ENCODE results near the gene GBP6.
"Not testable (repeated sequence)": the region's sequence is repeated elsewhere in the genome, so short reads cannot be mapped to it uniquely, and the experiment has no call there.

Gene GBP6

GRCh38 chr1:89369331-89369730, 5.5 kb downstream of the GBP6 start:
- no peak for DNase-seq (ENCODE audit: low read depth)

GRCh38 chr1:89373810-89374209, 10.0 kb downstream of the GBP6 start:
- DNase-seq (ENCODE audit: low read depth), result not testable (repeated sequence)

DNA sequence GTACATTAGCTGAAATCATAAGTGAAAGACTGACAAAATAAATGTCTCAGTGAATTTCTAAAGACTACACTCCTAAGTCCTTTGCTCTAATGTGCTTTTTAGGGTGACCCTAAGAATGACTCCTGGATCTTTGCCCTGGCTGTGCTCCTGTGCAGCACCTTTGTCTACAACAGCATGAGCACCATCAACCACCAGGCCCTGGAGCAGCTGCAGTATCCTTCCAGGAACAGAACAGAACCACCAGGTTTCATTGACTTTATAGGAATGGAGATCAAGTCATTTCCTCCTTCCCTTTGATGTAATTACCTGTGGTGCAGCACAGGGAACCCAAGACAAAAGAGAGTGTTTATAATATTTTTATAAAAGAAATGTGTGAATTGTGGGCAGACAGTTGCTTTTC, 14.1 kb downstream of the GBP6 start:
- no peak for DNase-seq (ENCODE audit: low read depth)

DNA sequence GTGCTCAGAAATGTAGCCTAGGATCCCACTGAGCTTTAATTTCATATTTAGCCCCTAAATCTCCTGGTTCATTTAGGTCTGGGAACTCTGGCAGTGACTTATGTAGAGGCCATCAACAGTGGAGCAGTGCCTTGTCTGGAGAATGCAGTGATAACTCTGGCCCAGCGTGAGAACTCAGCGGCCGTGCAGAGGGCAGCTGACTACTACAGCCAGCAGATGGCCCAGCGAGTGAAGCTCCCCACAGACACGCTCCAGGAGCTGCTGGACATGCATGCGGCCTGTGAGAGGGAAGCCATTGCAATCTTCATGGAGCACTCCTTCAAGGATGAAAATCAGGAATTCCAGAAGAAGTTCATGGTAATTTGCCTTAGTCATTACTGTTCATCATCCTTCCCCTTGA, 17.8 kb downstream of the GBP6 start:
- no peak for DNase-seq (ENCODE audit: low read depth)

DNA sequence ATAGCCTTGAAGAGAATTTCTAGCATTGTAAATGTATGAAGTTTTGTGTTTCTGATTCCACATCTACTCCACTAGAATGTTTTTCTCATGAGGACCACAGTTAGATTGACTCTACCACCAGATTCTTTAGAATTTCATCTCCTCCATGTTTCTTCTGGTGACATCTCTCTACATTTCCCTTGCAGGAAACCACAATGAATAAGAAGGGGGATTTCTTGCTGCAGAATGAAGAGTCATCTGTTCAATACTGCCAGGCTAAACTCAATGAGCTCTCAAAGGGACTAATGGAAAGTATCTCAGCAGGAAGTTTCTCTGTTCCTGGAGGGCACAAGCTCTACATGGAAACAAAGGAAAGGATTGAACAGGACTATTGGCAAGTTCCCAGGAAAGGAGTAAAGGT, 18.6 kb downstream of the GBP6 start:
- no peak for DNase-seq (ENCODE audit: low read depth)

GRCh38 chr1:89383185-89383584, 19.3 kb downstream of the GBP6 start:
- DNase-seq (ENCODE audit: low read depth), result no peak

GRCh38 chr1:89390707-89391106, 26.8 kb downstream of the GBP6 start:
- no peak for DNase-seq (ENCODE audit: low read depth)

DNA sequence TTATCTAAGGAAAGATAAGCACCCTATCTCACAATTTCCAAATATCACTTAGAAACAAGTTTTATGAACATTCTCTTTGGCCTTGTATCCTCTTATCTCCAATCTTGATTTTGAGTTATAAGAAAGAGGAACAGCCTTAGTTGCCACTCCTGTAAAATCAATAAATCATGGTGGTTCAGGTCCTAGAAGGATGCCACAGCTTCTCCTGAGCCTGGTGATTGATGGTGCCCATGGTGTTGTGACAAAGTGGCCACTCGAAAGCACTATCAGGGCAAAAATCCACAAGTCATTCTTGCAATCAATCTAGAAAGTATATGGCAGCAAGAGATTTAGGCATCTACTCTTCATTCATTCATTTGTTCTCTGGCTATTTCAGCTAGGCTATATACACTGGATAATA, 27.8 kb downstream of the GBP6 start:
- DNase-seq (ENCODE audit: low read depth), result no peak

DNA sequence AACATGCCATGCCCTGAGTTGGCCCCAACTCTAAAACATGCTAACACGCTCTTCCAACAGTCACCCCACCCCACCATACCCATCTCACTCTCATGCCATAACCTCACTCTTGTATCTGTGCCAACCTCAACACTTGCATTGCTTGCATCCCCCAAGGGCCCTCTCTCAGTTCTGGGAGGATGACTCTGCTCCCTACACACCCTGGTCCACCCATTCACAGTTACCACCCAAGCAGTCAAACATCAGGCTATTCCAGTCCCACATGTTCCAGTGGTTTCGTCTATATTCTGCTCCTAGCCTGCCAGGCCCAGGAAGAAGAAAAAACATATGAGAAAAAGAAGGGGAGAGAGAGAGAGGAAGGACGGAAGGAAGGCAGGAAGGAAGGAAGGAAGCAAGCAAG, 31.0 kb downstream of the GBP6 start:
- DNase-seq (ENCODE audit: low read depth), result no peak

DNA sequence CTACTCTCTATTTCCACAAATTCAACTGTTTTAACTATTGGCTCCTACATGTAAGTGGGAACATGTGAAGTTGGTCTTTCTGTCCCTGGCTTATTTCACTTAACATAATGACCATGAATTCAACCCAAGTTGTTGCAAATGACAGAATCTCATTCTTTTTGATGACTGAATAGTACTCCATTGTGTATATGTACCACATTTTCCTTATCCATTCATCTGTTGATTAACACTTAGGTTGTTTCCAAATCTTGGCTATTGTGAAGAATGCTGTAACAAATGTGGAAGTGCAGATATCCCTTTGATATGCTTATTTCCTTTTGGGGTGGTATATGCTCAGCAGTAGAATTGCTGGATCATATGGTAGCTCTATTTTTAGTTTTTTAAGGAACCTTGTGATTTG, 33.0 kb downstream of the GBP6 start:
- no peak for DNase-seq (ENCODE audit: low read depth)

- DNase-seq (ENCODE audit: low read depth), result no peak
Observed at GRCh38 chr1:89405275-89405929, 41.5 kb downstream of the GBP6 start.

DNA sequence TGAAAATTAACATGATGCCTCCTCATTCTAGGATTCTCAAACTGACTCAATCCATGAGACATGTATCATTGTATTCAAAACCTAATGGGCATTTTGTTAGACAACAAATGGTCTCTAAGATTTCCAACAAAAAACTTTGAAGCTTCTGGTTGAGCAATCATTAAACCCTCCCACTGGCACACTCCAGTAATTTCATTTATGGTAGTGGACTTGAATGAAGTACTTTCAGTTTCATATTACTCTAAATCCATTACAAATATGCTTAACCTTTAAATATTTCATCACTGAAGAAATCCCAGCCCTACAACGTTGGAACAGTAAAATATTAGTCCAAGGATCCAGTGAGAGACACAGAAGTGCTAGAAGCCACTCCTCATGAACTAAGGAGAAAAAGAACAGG, 43.5 kb downstream of the GBP6 start:
- DNase-seq (ENCODE audit: low read depth), result peak; percentile 2

- DNase-seq (ENCODE audit: low read depth), result not testable (repeated sequence)
Observed at GRCh38 chr1:89407768-89408167, 43.9 kb downstream of the GBP6 start.

DNA sequence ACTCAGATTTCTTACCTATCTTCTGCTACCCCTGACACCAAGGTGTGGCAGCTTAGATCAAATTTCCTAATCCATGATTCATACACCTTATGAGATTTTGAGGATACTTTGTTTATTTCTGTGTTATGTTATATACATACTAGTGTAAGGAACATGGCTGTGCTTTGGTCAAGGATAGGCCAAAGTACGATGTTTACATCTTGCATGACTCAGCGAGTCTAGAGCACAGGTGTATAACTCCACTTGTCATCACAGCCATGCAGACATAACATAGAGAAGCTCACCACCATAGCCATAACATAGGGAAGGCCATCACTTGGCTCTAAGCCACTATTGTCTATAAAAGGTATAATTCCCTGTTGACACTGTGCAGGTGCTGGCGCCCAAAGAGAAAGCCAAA, 61.2 kb downstream of the GBP6 start:
- DNase-seq (ENCODE audit: low read depth), result no peak

GRCh38 chr1:89429062-89429461, 65.2 kb downstream of the GBP6 start:
- DNase-seq (ENCODE audit: low read depth), result no peak

GRCh38 chr1:89429681-89430080, 65.8 kb downstream of the GBP6 start:
- not testable (repeated sequence) for DNase-seq (ENCODE audit: low read depth)

GRCh38 chr1:89433421-89433820, 69.6 kb downstream of the GBP6 start:
- DNase-seq (ENCODE audit: low read depth), result no peak

DNA sequence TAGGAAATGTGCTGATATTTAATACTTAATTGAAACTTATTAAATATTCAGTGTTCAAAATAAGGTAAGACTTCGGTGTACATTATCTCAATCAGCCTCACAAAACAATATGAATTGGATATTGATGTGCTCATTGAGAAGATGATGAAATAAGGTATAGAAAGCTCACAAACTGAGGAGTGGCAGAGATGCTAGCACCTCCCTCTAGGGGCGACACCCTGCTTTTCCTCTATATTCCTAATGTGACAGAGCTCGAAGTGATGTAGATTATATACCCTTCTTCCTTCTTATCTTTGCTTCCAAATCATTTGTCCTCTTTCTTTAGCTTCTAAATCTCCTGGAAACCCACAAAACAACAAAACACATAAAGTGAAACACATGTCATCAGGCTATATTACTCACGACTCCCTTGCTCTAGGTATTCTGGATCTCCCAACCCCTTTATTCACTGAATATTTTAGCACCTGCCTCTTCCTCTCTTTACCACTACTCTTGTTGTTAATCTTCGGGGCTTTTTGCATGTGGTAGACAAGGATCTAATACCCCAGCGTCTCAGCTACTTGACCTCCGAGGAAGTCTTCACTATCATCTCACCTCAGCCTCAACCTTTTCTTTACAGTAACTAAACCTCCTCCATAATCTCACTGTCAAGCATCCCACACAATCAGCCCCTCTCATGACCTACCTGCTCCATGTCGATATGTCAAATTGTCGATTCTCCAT, 70.4 kb downstream of the GBP6 start:
- DNase-seq (ENCODE audit: low read depth), result not testable (repeated sequence)
